CD4-positive, alpha-beta memory T cell (primary cell): ENCODE measurements around the gene ADCY10. TPM values are rescaled to one million over a fixed set of nuclear protein-coding genes. Genes with fewer than 3 reads are reported as not detected.
"Not testable (repeated sequence)": the region's sequence is repeated elsewhere in the genome, so short reads cannot be mapped to it uniquely, and the experiment has no call there.

ENCODE experiments used
- CTCF ChIA-PET: fragments of 350-600 bp; sonication (Branson Sonifier 250); formaldehyde crosslinking; loops from one replicate; lab custom pipeline; 2021; ENCODE audit warnings: inconsistent platforms; ENCODE audit not compliant: partially characterized antibody; lab: Charles Lee
- POLR2A ChIA-PET: fragments of 350-600 bp; sonication (Branson Sonifier 250); formaldehyde crosslinking; loops from one replicate; lab custom pipeline; 2021; ENCODE audit not compliant: partially characterized antibody; lab: Charles Lee
- DNase-seq, 5 donors: peaks; one replicate each; pipeline versions ENCODE4 v3.0.0 to v3.0.0-alpha.2; 2020 to 2022; ENCODE audit warnings: mixed read lengths in 1 of 5
- H3K27ac ChIP-seq: one replicate; pipeline ENCODE4 v1.7.0; 2013; ENCODE audit warnings: low read depth, low read length
- H3K27me3 ChIP-seq: 2 replicates; pipeline ENCODE4 v1.7.0; 2013; ENCODE audit warnings: mild to moderate bottlenecking, low read length, moderate library complexity; ENCODE audit not compliant: insufficient read depth
- H3K36me3 ChIP-seq: 2 replicates; pipeline ENCODE4 v1.7.0; 2013; ENCODE audit warnings: mild to moderate bottlenecking, low read length, moderate library complexity; ENCODE audit not compliant: insufficient read depth
- H3K4me1 ChIP-seq: 2 replicates; pipeline ENCODE4 v1.7.0; 2013; ENCODE audit warnings: mild to moderate bottlenecking, low read length, moderate library complexity; ENCODE audit not compliant: insufficient read depth
- H3K4me3 ChIP-seq, 2 donors: one replicate each; pipeline ENCODE4 v1.7.0; 2013; ENCODE audit warnings: low read length in 2 of 2, mild to moderate bottlenecking in 1 of 2
- H3K9me3 ChIP-seq, 2 donors: one replicate each; pipeline ENCODE4 v1.7.0; 2013; ENCODE audit warnings: low read length in 2 of 2, control low read depth in 1 of 2; ENCODE audit not compliant: control insufficient read depth in 1 of 2
- H3K27ac Mint-ChIP-seq, 7 donors: one replicate each; pipeline ENCODE4 v1.8.0; 2020 to 2021; ENCODE audit warnings: mixed read lengths in 7 of 7, mild to moderate bottlenecking in 6 of 7, inconsistent platforms in 3 of 7, moderate library complexity in 3 of 7
- H3K27me3 Mint-ChIP-seq, 2 donors: one replicate each; pipeline ENCODE4 v1.8.0; 2020 to 2021; ENCODE audit warnings: mixed read lengths in 2 of 2
- H3K36me3 Mint-ChIP-seq, 2 donors: one replicate each; pipeline ENCODE4 v1.8.0; 2020 to 2021; ENCODE audit warnings: mixed read lengths in 2 of 2, inconsistent platforms in 1 of 2, mild to moderate bottlenecking in 1 of 2
- H3K4me1 Mint-ChIP-seq, 4 donors: one replicate each; pipeline ENCODE4 v1.8.0; 2020 to 2021; ENCODE audit warnings: mixed read lengths in 4 of 4, mild to moderate bottlenecking in 1 of 4
- H3K4me3 Mint-ChIP-seq, 8 donors: one replicate each; pipeline ENCODE4 v1.8.0; 2020 to 2021; ENCODE audit warnings: mixed read lengths in 8 of 8, mild to moderate bottlenecking in 7 of 8, moderate library complexity in 6 of 8, inconsistent platforms in 3 of 8
- H3K9me3 Mint-ChIP-seq, 8 donors: one replicate each; pipeline ENCODE4 v1.8.0; 2020 to 2021; ENCODE audit warnings: mixed read lengths in 8 of 8, mild to moderate bottlenecking in 5 of 8, inconsistent platforms in 3 of 8, moderate library complexity in 1 of 8
- intact Hi-C: fragments of 100-400 bp; cut with micrococcal nuclease; formaldehyde crosslinking; loops from one replicate; pipeline ENCODE4 v1.15.1; 2023
- polyA plus RNA-seq, 2 donors: library from polyadenylated mRNA; unstranded; fragments of 300-500 nt; fragmentation: Illumina TruSeq; gene quantifications; one replicate each; pipeline ENCODE4 v1.2.3, GENCODE V29; 2021
- total RNA-seq, 2 experiments: library from RNA; stranded (reverse); gene quantifications; one replicate each; pipeline ENCODE4 v1.2.3, GENCODE V29; 2021

Gene ADCY10
- total and polyA plus RNA-seq, 4 experiments from 2014 or later = 0.61 to 0.96 TPM; not detected in 2

DNA sequence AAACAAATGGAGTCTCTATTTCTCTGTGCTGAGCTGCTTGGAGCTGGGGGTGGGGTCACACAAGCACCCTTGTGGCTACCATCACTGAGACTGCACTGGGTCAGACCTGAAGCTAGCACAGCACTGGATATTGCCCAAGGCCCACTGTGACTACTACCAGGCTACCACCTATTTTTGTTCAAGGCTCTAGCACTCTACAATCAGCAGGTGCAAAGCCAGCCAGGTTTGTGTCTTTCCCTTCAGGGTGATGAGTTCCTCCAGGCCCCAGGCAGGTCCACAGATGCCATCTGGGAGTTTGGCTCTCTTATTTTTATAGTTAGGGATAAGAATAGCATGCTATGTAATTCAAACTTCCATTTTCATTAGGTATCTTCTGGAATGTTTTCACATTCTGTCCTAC is 23.5 kb downstream of the ADCY10 start:
- CTCF ChIA-PET = no interaction called here
- Histone ChIP-seq H3K4me3 (no peak overlapping the region), H3K27ac (no peak overlapping the region), H3K36me3 (no peaks in the 10 kb centered on the region), H3K9me3 (no peaks in the 10 kb centered on the region), H3K27me3 (no peaks in the 10 kb centered on the region), H3K4me1 (no peaks in the 10 kb centered on the region)
- peaks cover 0 to 10% (median 5%) of the 10 kb centered on the region in 8 donors for H3K9me3 Mint-ChIP-seq
- no peak overlapping the region for H3K27ac Mint-ChIP-seq
- H3K4me3 Mint-ChIP-seq = no peak overlapping the region
- POLR2A ChIA-PET = no interaction called here
- intact Hi-C loops = no loop called here
- no peak for DNase-seq
- peaks cover 2 to 4% of the 10 kb centered on the region in 2 donors for H3K27me3 Mint-ChIP-seq
- H3K36me3 Mint-ChIP-seq = no peaks in the 10 kb centered on the region
- H3K4me1 Mint-ChIP-seq = no peaks in the 10 kb centered on the region

DNA sequence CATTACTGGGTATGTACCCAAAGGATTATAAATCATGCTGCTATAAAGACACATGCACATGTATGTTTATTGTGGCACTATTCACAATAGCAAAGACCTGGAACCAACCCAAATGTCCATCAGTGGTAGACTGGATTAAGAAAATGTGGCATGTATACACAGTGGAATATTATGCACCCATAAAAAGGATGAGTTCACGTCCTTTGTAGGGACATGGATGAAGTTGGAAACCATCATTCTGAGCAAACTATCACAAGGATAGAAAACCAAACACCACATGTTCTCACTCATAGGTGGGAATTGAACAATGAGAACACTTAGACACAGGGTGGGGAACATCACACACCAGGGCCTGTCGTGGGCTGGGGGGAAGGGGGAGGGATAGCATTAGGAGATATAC is 26.7 kb downstream of the ADCY10 start:
- H3K27ac Mint-ChIP-seq, CTCF ChIA-PET, H3K4me1 ChIP-seq, H3K9me3 ChIP-seq, H3K27me3 ChIP-seq, POLR2A ChIA-PET, H3K4me3 ChIP-seq, intact Hi-C loops, H3K4me3 Mint-ChIP-seq, H3K27ac ChIP-seq, H3K4me1 Mint-ChIP-seq, H3K27me3 Mint-ChIP-seq, H3K36me3 Mint-ChIP-seq, DNase-seq, H3K36me3 ChIP-seq: not testable (repeated sequence)
- H3K9me3 Mint-ChIP-seq = peaks cover 0 to 17% (median 6%) of the 10 kb centered on the region in 8 donors

DNA sequence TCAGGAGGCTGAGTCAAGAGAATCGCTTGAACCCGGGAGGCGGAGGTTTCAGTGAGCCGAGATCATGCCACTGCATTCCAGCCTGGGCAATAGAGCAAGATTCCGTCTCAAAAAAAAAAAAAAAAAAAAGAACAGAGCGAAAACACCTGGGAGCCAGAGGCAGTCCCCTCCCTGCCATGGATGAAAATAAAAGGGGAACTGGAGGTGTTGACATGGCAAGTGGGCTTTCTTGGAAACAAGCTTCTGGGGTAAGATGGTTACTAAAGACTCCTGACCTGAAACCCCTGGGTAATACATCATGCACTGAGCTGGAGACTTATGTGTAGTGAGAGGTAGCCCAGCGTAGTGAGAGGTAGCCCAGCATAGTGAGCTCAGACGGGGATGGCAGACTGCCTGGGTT is 31.6 kb downstream of the ADCY10 start:
- Histone ChIP-seq H3K27ac (no peak overlapping the region), H3K4me3 (no peak overlapping the region), H3K27me3 (no peaks in the 10 kb centered on the region), H3K9me3 (no peaks in the 10 kb centered on the region), H3K36me3 (no peaks in the 10 kb centered on the region), H3K4me1 (no peaks in the 10 kb centered on the region)
- CTCF ChIA-PET = interaction anchor here (0.9 kb wide), 1 partner anchor 21 kb away, joined by 3 read pairs; no protein-coding TSS in a partner anchor
- POLR2A ChIA-PET = no interaction called here
- peaks cover 0 to 13% (median 6%) of the 10 kb centered on the region in 8 donors for H3K9me3 Mint-ChIP-seq
- H3K27ac Mint-ChIP-seq = no peak overlapping the region
- intact Hi-C loops = no loop called here
- no peak overlapping the region for H3K4me3 Mint-ChIP-seq
- H3K27me3 Mint-ChIP-seq = peaks cover 2 to 5% of the 10 kb centered on the region in 2 donors
- no peaks in the 10 kb centered on the region for H3K4me1 Mint-ChIP-seq
- DNase-seq = no peak
- H3K36me3 Mint-ChIP-seq = peaks cover 0 to 5% of the 10 kb centered on the region in 2 donors

DNA sequence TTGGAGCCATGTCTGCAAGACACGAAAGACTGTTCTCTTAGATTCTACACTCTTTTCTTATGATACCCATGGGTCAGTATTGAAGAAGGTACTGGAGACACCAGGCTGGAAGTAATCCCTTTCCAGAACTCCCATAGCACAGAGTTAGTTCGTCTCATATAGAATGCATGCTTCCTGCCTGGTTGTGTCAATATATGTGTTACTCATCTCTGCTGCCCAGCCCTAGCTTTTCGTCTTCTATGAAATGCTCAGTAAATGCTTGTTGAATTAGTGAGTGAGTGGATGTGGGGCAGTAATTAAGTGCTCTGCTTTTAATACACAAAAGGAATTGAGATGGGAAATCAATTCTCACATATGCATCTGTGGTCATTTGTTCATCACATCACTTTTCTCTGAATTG is 32.1 kb downstream of the ADCY10 start:
- ChIA-PET POLR2A (no interaction called here), CTCF (no interaction called here)
- H3K4me3 Mint-ChIP-seq = no peak overlapping the region
- no peak overlapping the region for H3K27ac ChIP-seq
- H3K36me3 Mint-ChIP-seq = peaks cover 0 to 5% of the 10 kb centered on the region in 2 donors
- no peaks in the 10 kb centered on the region for H3K9me3 ChIP-seq
- no peaks in the 10 kb centered on the region for H3K27me3 ChIP-seq
- no peak overlapping the region for H3K4me3 ChIP-seq
- H3K36me3 ChIP-seq = no peaks in the 10 kb centered on the region
- H3K27ac Mint-ChIP-seq = no peak overlapping the region
- no peaks in the 10 kb centered on the region for H3K4me1 Mint-ChIP-seq
- DNase-seq = no peak
- H3K4me1 ChIP-seq = no peaks in the 10 kb centered on the region
- peaks cover 0 to 13% (median 6%) of the 10 kb centered on the region in 8 donors for H3K9me3 Mint-ChIP-seq
- H3K27me3 Mint-ChIP-seq = peaks cover 2 to 5% of the 10 kb centered on the region in 2 donors
- intact Hi-C loops = no loop called here

DNA sequence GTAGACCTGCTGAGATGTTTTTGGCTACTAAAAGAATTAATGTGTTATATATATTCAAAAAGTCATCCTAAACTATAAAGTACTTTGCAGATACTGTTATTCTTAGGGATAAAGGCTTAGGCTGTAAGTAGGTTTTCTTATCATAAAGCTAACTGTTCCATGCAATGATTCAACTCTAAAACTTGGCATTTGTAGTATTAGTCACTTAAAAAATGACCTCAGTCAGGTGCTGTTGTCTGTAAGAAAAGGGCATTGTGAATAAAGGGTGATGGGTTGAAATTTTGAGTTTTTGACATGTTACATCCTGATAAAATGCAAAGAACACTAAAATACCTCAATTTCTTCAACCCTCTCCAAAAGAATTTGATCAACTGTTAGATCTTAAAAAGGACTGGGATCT is 32.9 kb downstream of the ADCY10 start:
- Mint-ChIP-seq H3K4me1 (no peaks in the 10 kb centered on the region), H3K27ac (no peak overlapping the region), H3K36me3 (peaks cover 0 to 5% of the 10 kb centered on the region in 2 donors), H3K27me3 (peaks cover 2 to 5% of the 10 kb centered on the region in 2 donors), H3K9me3 (peaks cover 0 to 12% (median 4%) of the 10 kb centered on the region in 8 donors), H3K4me3 (no peak overlapping the region)
- Histone ChIP-seq H3K27me3 (no peaks in the 10 kb centered on the region), H3K27ac (no peak overlapping the region), H3K4me3 (no peak overlapping the region), H3K36me3 (no peaks in the 10 kb centered on the region), H3K9me3 (no peaks in the 10 kb centered on the region), H3K4me1 (no peaks in the 10 kb centered on the region)
- intact Hi-C loops = no loop called here
- CTCF ChIA-PET = no interaction called here
- DNase-seq = no peak
- POLR2A ChIA-PET = no interaction called here

DNA sequence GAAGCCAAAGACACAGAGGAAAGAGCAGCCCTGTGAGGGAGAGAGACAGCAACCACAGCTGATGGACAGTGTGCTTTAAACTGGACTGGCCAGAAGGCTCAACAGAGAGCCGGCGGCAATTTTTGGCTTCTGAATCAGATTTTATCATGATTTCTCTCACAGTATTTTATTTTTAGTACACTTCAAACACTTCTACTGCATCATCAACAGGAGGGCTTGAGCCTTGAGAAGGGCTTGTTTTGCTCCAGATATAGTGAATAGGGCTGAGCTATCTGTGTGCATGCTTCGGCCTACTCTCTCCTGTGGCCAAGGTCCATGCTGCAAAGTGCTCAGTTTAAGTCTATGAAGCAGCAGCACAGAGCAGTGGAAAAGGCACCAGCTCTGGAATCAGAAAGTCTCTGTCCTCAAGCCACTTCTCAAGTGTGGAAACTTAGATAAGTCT is 33.3 kb downstream of the ADCY10 start:
- Histone ChIP-seq H3K27me3 (no peaks in the 10 kb centered on the region), H3K9me3 (no peaks in the 10 kb centered on the region), H3K4me3 (no peak overlapping the region), H3K4me1 (no peaks in the 10 kb centered on the region), H3K36me3 (no peaks in the 10 kb centered on the region), H3K27ac (no peak overlapping the region)
- no peak overlapping the region for H3K4me3 Mint-ChIP-seq
- POLR2A ChIA-PET = no interaction called here
- peaks cover 2 to 5% of the 10 kb centered on the region in 2 donors for H3K27me3 Mint-ChIP-seq
- intact Hi-C loops = no loop called here
- CTCF ChIA-PET = no interaction called here
- peaks cover 0 to 8% (median 2%) of the 10 kb centered on the region in 8 donors for H3K9me3 Mint-ChIP-seq
- H3K36me3 Mint-ChIP-seq = peaks cover 0 to 5% of the 10 kb centered on the region in 2 donors
- H3K4me1 Mint-ChIP-seq = no peaks in the 10 kb centered on the region
- H3K27ac Mint-ChIP-seq = no peak overlapping the region
- no peak for DNase-seq

DNA sequence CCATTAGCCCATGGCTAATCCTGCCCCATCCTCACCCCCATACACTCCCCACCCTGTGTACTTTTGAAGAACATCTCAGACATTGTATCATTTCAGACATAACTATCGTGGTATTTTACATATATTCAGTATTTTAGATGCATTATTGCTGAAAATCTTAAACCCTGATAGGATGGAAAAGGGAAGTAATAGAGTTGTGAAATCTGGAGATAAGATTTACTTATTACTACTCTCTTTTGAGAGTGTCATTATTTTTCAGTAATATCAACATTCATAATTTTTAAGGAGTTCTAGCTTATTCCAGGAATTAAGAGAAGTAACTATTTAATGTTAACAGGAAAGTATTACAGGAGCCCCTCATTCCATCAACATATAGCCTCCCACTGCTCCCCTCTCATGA is 34.4 kb downstream of the ADCY10 start:
- peaks cover 0 to 2% (median 0%) of the 10 kb centered on the region in 8 donors for H3K9me3 Mint-ChIP-seq
- POLR2A ChIA-PET = no interaction called here
- CTCF ChIA-PET = no interaction called here

More for the DNA sequence above, 34.4 kb downstream of the ADCY10 start:
- Histone ChIP-seq H3K27ac (no peak overlapping the region), H3K27me3 (no peaks in the 10 kb centered on the region), H3K4me1 (no peaks in the 10 kb centered on the region), H3K9me3 (no peaks in the 10 kb centered on the region), H3K36me3 (no peaks in the 10 kb centered on the region), H3K4me3 (no peak overlapping the region)
- Mint-ChIP-seq H3K4me1 (no peaks in the 10 kb centered on the region), H3K36me3 (no peaks in the 10 kb centered on the region), H3K4me3 (no peak overlapping the region), H3K27me3 (peaks cover 0 to 3% of the 10 kb centered on the region in 2 donors), H3K27ac (no peak overlapping the region)
- DNase-seq = no peak
- intact Hi-C loops = no loop called here
